Measurements from ENCODE around the gene POLE. TPM values are rescaled to one million over a fixed set of nuclear protein-coding genes. Genes with fewer than 3 reads are reported as not detected.
A peak's percentile ranks its signal among the peaks of the same experiment; 100 is the strongest.

Gene POLE
- total RNA-seq, 3 donors from 2014 or later: 45.0 to 72.2 (median 55.1) TPM

GRCh38 chr12:132727091-132727794, 40.1 kb upstream of the POLE start:
- H3K4me3 ChIP-seq: no peak overlapping the region
- peak; percentile 31 for ATAC-seq
- H3K9me3 ChIP-seq: no peaks in the 10 kb centered on the region
- intact Hi-C loops (cut with DNase I, micrococcal nuclease): no loop called here
- no peak for DNase-seq
- TF ChIP-seq, protein P1, sequence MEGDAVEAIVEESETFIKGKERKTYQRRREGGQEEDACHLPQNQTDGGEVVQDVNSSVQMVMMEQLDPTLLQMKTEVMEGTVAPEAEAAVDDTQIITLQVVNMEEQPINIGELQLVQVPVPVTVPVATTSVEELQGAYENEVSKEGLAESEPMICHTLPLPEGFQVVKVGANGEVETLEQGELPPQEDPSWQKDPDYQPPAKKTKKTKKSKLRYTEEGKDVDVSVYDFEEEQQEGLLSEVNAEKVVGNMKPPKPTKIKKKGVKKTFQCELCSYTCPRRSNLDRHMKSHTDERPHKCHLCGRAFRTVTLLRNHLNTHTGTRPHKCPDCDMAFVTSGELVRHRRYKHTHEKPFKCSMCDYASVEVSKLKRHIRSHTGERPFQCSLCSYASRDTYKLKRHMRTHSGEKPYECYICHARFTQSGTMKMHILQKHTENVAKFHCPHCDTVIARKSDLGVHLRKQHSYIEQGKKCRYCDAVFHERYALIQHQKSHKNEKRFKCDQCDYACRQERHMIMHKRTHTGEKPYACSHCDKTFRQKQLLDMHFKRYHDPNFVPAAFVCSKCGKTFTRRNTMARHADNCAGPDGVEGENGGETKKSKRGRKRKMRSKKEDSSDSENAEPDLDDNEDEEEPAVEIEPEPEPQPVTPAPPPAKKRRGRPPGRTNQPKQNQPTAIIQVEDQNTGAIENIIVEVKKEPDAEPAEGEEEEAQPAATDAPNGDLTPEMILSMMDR (IDR thresholded peaks at IDR 0.05): no peak
- H3K36me3 ChIP-seq (ENCODE audit: low read depth): peaks cover 16% of the 10 kb centered on the region
- H3K4me1 ChIP-seq (ENCODE audit: low read depth): no peaks in the 10 kb centered on the region

DNA sequence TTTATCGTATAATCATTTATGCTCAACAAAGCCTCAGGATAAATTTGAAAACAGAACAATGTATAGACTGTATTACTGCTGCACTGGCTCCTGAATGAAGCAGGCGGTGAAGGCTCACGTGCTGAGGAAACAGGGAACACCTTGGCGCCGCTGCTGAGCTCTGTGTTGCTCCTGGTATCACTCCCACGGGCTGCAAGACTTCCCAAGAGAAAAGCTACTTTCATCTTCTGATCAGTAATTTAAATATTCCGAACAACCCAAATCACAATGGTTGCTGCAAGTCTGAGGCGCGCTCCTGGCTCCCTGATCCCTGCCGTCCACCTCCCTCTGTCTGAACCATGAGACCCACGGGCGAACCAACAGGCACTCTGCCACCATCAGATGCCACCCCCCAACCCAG, 39.2 kb upstream of the POLE start:
- Histone ChIP-seq H3K4me3 (no peak overlapping the region), H3K4me1 (ENCODE audit: low read depth) (no peaks in the 10 kb centered on the region), H3K36me3 (ENCODE audit: low read depth) (peaks cover 16% of the 10 kb centered on the region), H3K9me3 (no peaks in the 10 kb centered on the region)
- TF ChIP-seq, protein P1 (IDR thresholded peaks at IDR 0.05): no peak
- ATAC-seq (no peak), DNase-seq (no peak)
- intact Hi-C loops (cut with DNase I, micrococcal nuclease): no loop called here

DNA sequence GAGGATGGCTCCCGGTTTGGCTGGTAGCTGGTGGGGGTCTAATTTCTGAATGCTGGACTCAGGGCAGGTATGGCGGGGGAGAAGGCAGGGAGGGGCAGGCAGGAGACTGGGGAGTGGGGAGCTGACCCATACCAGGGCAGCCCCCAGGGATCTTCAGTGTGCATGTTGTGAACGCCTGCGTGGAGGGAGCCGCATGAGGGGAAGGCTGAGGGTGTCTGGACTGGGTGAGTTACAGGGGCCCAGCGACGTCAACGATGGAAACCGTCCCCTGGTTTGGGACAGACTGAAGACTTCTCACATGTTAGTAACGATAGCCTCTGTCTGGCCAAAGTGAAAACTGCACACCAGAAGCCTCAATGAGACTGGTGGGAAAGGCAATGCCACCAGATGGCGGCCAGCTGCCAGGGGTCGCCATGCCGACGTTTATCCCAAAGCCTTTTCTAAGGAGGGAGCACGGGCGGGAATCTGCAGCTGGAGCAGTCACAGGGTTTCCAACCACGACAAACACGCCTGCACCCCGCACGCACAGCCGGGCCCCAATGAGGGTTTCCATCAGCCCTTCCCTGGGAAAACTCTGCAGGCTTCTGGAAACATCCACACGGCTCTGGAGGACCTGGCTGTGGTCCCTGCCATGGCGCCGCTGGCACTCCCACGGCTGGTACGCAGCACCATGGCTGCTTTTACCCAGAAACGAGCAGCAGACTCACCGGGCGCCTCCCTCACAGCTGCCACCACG, 37.5 kb upstream of the POLE start:
- Histone ChIP-seq H3K4me3 (no peak overlapping the region), H3K36me3 (ENCODE audit: low read depth) (peaks cover 24% of the 10 kb centered on the region), H3K9me3 (no peaks in the 10 kb centered on the region), H3K4me1 (ENCODE audit: low read depth) (no peaks in the 10 kb centered on the region)
- ATAC-seq (no peak), DNase-seq (no peak)
- TF ChIP-seq, protein P1 (IDR thresholded peaks at IDR 0.05): no peak
- intact Hi-C loops (cut with DNase I, micrococcal nuclease): no loop called here

GRCh38 chr12:132723764-132724140, 36.6 kb upstream of the POLE start:
- DNase-seq: no peak
- Histone ChIP-seq H3K36me3 (ENCODE audit: low read depth) (peaks cover 24% of the 10 kb centered on the region), H3K4me1 (ENCODE audit: low read depth) (no peaks in the 10 kb centered on the region), H3K9me3 (no peaks in the 10 kb centered on the region), H3K4me3 (no peak overlapping the region)
- no peak for ATAC-seq
- TF ChIP-seq, protein P1 (IDR thresholded peaks at IDR 0.05): no peak
- intact Hi-C loops (cut with DNase I, micrococcal nuclease): no loop called here

GRCh38 chr12:132723015-132723763, 36.0 kb upstream of the POLE start:
- Histone ChIP-seq H3K36me3 (ENCODE audit: low read depth) (peaks cover 24% of the 10 kb centered on the region), H3K9me3 (no peaks in the 10 kb centered on the region), H3K4me1 (ENCODE audit: low read depth) (no peaks in the 10 kb centered on the region), H3K4me3 (no peak overlapping the region)
- ATAC-seq (no peak), DNase-seq (no peak)
- TF ChIP-seq, protein P1 (IDR thresholded peaks at IDR 0.05): no peak
- intact Hi-C loops (cut with DNase I, micrococcal nuclease): no loop called here
